Esophagus muscularis mucosa (tissue), 4 donors: ENCODE results near the gene PHF21A. TPM values are rescaled to one million over a fixed set of nuclear protein-coding genes. Genes with fewer than 3 reads are reported as not detected.

Source experiments
- DNase-seq: peaks from one replicate; pipeline ENCODE4 v3.0.0-alpha.2; 2017; ENCODE audit errors: extremely low spot score
- H3K27ac ChIP-seq, 4 donors: fragments of 200-600 bp; sonication (generic); replicated peaks in 1 of 4; 1 replicate in 3 of 4; 2 replicates in 1 of 4; pipeline ENCODE4 v1.5.1; 2016 to 2019; ENCODE audit warnings: mild to moderate bottlenecking in 1 of 4
- H3K27me3 ChIP-seq, 4 donors: fragments of 200-600 bp; sonication (generic); one replicate each; pipeline versions ENCODE4 v1.5.1 to v1.6.0; 2016 to 2019
- H3K36me3 ChIP-seq, 4 donors: fragments of 200-600 bp; sonication (generic); one replicate each; pipeline ENCODE4 v1.5.1; 2016 to 2019
- H3K4me1 ChIP-seq, 4 donors: fragments of 200-600 bp; sonication (generic); one replicate each; pipeline ENCODE4 v1.5.1; 2016 to 2019
- H3K4me3 ChIP-seq, 4 donors: fragments of 200-600 bp; sonication (generic); 1 replicate in 2 of 4; 2 replicates in 2 of 4; pipeline ENCODE4 v1.5.1; 2016 to 2019; ENCODE audit warnings: mild to moderate bottlenecking in 4 of 4, moderate library complexity in 1 of 4
- H3K9me3 ChIP-seq, 4 donors: fragments of 200-600 bp; sonication (generic); 1 replicate in 3 of 4; 2 replicates in 1 of 4; pipeline ENCODE4 v1.5.1; 2016 to 2019
- CTCF ChIP-seq, 3 experiments: fragments of 200-600 bp in 2 of 3; fragments of 450-650 bp in 1 of 3; sonication (generic) in 2 of 3; IDR thresholded peaks; one replicate each; pipeline ENCODE4 v1.5.1; 2017 to 2019; ENCODE audit warnings: antibody characterized with exemption in 3 of 3, mild to moderate bottlenecking in 2 of 3, moderate library complexity in 1 of 3
- EP300 ChIP-seq: sonication (generic); formaldehyde crosslinking; IDR thresholded peaks from one replicate; pipeline ENCODE4 v1.6.1; 2017; ENCODE audit warnings: antibody characterized with exemption
- POLR2A ChIP-seq: fragments of 450-650 bp; IDR thresholded peaks from one replicate; pipeline ENCODE4 v1.6.1; 2017; ENCODE audit warnings: antibody characterized with exemption, moderate library complexity, mild to moderate bottlenecking, low read depth
- POLR2AphosphoS5 ChIP-seq, 2 donors: sonication (generic); formaldehyde crosslinking; IDR thresholded peaks; one replicate each; pipeline ENCODE4 v1.6.1; 2017; ENCODE audit warnings: antibody characterized with exemption in 2 of 2
- WGBS: methylation state at CpG from one replicate; pipeline ENCODE4 v1.1.5; 2018; 5-methylcytosine and 5-hydroxymethylcytosine counted together
- intact Hi-C: fragments of 100-400 bp; cut with DNase I; formaldehyde crosslinking; loops from one replicate; pipeline ENCODE4 v1.15.1; 2023
- total RNA-seq, 4 donors: library from RNA; depleted of rRNA; stranded (reverse); fragments of >200 nt; gene quantifications; one replicate each; pipeline versions ENCODE4 v1.1.0 to v1.2.1, GENCODE V29; 2016

The PHF21A gene
- total RNA-seq, 4 donors from 2014 or later = 31.8 to 47.8 (median 36.1) TPM

DNA sequence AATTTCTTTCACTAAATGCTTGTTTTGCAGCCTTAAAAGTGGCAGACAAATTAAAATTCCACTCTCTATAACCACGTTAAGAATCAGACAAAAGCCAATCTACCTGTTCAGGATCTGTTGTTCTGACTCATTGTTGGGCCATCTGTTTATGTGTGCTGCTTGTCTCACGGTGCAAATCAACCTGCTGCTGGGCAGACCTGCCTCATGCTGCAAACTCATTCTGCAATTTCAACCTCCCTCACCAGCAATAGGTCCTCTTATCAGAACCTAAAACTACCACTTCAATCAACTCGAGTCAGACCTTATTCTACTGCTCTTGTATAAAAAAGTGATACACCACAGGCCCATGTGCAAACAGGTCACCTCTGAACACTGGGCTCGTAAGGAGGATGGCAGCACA lies 123.7 kb downstream of the PHF21A start:
- no peaks in the 10 kb centered on the region for H3K27me3 ChIP-seq
- H3K27ac ChIP-seq = no peak overlapping the region
- no peaks in the 10 kb centered on the region for H3K36me3 ChIP-seq
- DNase-seq = no peak
- intact Hi-C loops = no loop called here
- H3K9me3 ChIP-seq = no peaks in the 10 kb centered on the region
- TF ChIP-seq EP300 (no peak), POLR2AphosphoS5 (IDR thresholded peaks at IDR 0.05) (no peak), CTCF (IDR thresholded peaks at IDR 0.05) (no peak), POLR2A (no peak)
- 55% methylated on average over 4 of the region's 4 CpGs for WGBS
- no peak overlapping the region for H3K4me3 ChIP-seq
- peaks cover 26 to 53% (median 52%) of the 10 kb centered on the region in 4 donors for H3K4me1 ChIP-seq

DNA sequence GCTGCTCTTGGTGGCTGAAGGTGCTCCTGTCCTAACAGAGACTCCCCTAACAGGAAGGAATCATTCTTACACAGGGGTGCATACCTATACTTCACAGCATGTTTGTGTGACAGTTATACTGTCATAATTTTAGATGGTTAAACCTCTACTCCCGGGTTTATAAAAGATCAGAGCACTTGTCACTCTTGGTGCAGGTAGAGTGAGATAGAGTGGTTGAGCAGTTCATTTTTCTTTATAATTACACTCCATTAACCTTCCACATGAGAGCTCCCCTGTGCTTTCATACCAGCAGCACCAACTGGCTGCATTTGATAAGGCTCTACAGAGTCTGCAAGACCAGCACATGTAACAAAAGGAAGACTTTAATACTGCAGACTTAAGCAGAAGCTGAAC lies 125.9 kb downstream of the PHF21A start:
- no peak for DNase-seq
- peaks cover 29 to 49% (median 35%) of the 10 kb centered on the region in 4 donors for H3K4me1 ChIP-seq
- H3K27me3 ChIP-seq = no peaks in the 10 kb centered on the region
- H3K9me3 ChIP-seq = no peaks in the 10 kb centered on the region
- H3K36me3 ChIP-seq = no peaks in the 10 kb centered on the region
- H3K4me3 ChIP-seq = no peak overlapping the region
- WGBS = 89% methylated on average over 1 of the region's 1 CpG
- intact Hi-C loops = no loop called here
- no peak overlapping the region for H3K27ac ChIP-seq
- TF ChIP-seq POLR2A = no peak
- no peak for TF ChIP-seq POLR2AphosphoS5 (IDR thresholded peaks at IDR 0.05)
- no peak for TF ChIP-seq CTCF (IDR thresholded peaks at IDR 0.05)
- TF ChIP-seq EP300 = no peak

GRCh38 chr11:45994371-45995341 lies 126.6 kb downstream of the PHF21A start:
- TF ChIP-seq POLR2A (no peak), EP300 (no peak), POLR2AphosphoS5 (IDR thresholded peaks at IDR 0.05) (no peak), CTCF (IDR thresholded peaks at IDR 0.05) (no peak)
- intact Hi-C loops = no loop called here
- H3K36me3 ChIP-seq = no peaks in the 10 kb centered on the region
- 67% methylated on average over 10 of the region's 10 CpGs for WGBS
- DNase-seq = no peak
- H3K4me3 ChIP-seq = no peak overlapping the region
- H3K27ac ChIP-seq = peak overlapping the region in 3 of 4 donors; percentile 66 to 75 (median 69)
- no peaks in the 10 kb centered on the region for H3K9me3 ChIP-seq
- H3K4me1 ChIP-seq = peaks cover 30 to 49% (median 35%) of the 10 kb centered on the region in 4 donors
- no peaks in the 10 kb centered on the region for H3K27me3 ChIP-seq

DNA sequence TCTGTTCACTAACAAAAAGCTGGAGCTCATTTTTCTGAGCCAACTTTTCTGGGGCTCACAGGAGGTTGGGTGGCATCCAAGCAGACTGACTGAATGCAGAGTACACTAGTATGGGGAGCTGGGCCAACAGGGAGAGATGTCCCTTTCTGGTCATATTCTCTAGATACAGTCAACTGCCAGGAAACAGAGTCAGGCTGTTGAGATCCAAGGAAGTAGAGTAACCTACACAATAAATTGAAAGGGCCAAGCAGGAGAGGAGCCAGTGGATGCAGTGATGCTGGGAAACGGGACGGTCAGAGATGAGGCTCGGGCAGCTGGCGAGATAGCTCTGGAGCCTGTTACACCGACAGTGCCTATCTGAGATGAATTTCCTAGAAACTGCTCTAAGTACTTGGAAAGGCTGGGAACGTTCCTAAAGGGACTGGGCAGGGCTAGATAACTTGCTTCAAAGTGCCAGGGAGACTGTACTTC lies 127.7 kb downstream of the PHF21A start:
- intact Hi-C loops = no loop called here
- Histone ChIP-seq H3K9me3 (no peaks in the 10 kb centered on the region), H3K27ac (peak overlapping the region; percentile 8 to 75 (median 68)), H3K4me3 (peak overlapping the region in 2 of 4 donors; percentile 16 to 20), H3K36me3 (no peaks in the 10 kb centered on the region), H3K27me3 (no peaks in the 10 kb centered on the region), H3K4me1 (peaks cover 30 to 49% (median 35%) of the 10 kb centered on the region in 4 donors)
- WGBS = 44% methylated on average over 6 of the region's 6 CpGs
- no peak for DNase-seq
- TF ChIP-seq POLR2A = no peak
- no peak for TF ChIP-seq EP300
- TF ChIP-seq POLR2AphosphoS5 (IDR thresholded peaks at IDR 0.05) = peak; percentile 38 to 74
- no peak for TF ChIP-seq CTCF (IDR thresholded peaks at IDR 0.05)
